Erythroblast (primary cell): ENCODE results near the gene GNAT2.

Source experiments
- GATA1 ChIP-seq: IDR thresholded peaks from 2 replicates; pipeline ENCODE4 v1.6.1; 2011; ENCODE audit warnings: low read depth, mild to moderate bottlenecking, control low read depth, low read length, moderate library complexity
- POLR2A ChIP-seq: IDR thresholded peaks from 2 replicates; pipeline ENCODE4 v1.6.1; 2011; ENCODE audit warnings: mild to moderate bottlenecking, low read length

- TF ChIP-seq POLR2A, result no peak
- TF ChIP-seq GATA1, result no peak
Observed at GRCh38 chr1:109595531-109595930, 23.9 kb downstream of the GNAT2 start.
